ENCODE results near the gene SDK1.

DNA sequence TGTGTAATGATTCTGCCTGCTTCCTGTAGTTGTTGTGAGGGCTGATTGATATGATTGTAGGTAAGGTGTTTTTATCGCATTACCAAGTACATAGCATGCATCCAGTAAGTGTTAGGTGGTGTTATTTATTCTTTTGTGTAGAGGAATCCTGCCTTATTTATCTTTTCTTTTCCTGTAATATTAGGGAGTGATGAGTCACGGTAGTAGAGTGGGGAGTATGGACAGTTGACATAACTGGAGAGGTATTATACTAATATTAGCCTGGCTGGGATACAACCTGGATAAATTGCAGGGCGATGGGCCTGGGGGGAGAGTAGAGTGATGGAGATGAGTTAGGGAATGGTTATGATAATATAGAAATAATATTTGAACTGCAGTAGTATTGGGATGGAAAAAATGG, 9.8 kb downstream of the SDK1 start:
- TF ChIP-seq, protein P1, sequence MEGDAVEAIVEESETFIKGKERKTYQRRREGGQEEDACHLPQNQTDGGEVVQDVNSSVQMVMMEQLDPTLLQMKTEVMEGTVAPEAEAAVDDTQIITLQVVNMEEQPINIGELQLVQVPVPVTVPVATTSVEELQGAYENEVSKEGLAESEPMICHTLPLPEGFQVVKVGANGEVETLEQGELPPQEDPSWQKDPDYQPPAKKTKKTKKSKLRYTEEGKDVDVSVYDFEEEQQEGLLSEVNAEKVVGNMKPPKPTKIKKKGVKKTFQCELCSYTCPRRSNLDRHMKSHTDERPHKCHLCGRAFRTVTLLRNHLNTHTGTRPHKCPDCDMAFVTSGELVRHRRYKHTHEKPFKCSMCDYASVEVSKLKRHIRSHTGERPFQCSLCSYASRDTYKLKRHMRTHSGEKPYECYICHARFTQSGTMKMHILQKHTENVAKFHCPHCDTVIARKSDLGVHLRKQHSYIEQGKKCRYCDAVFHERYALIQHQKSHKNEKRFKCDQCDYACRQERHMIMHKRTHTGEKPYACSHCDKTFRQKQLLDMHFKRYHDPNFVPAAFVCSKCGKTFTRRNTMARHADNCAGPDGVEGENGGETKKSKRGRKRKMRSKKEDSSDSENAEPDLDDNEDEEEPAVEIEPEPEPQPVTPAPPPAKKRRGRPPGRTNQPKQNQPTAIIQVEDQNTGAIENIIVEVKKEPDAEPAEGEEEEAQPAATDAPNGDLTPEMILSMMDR (IDR thresholded peaks at IDR 0.05; ENCODE audit: borderline replicate concordance, extremely low read depth, low read length, poor library complexity, severe bottlenecking), result no peak
- no peak for TF ChIP-seq EZH2 (IDR thresholded peaks at IDR 0.05; ENCODE audit: borderline replicate concordance, low read depth, low read length, severe bottlenecking)
